ENCODE results near the gene MGAT4A.

Gene MGAT4A

DNA sequence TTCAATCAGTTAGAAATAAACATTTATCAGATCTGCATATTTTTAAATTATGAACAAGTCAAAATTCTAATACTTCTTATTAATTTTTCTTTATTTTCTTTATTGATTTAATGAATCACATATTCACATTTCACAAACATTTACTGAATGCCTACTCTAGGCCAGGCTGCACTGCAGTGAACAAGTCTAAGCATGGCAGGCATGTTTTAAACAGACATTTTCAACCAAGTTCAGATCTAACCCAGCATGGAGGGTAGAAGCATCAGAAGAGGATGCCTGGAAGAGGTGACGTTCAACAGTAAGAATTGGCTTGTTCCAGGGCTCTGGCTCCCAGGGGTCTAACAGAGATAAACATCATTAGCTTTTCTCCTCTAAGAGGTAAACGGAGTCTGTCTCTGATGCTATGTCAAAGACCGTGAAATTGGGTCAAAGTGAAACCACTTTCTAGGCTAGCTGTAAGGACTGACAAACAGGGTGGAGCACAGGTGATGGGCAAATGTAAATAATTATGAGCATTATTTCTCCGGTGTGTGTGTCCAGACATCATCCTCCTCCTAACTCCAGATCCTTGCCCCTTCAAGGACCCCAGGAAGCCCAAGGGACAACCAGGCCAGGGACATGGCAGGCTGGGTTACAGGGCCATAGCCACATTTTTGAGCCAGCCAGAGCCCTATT, 72.0 kb downstream of the MGAT4A start:
- DNase-seq (ENCODE audit: low read depth), result no peak

DNA sequence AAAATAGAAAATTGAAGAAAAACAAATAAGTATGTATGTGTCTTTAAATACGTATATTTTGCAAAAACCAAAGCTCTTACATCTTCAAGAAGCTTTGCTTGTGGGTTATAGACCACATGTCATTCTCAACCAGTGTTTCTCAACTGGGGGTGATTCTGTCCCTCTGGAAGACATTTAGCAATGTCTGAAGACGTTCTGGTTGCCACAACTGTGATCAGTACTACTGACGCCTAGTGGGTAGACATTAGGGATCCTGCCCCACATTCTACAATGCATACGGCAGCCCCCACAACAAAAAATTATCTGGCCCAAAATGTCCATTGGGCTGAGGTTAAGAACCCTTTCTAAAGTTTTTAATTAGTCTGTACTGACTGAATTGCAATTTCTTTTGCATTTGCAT, 74.1 kb downstream of the MGAT4A start:
- no peak for DNase-seq (ENCODE audit: low read depth)

DNA sequence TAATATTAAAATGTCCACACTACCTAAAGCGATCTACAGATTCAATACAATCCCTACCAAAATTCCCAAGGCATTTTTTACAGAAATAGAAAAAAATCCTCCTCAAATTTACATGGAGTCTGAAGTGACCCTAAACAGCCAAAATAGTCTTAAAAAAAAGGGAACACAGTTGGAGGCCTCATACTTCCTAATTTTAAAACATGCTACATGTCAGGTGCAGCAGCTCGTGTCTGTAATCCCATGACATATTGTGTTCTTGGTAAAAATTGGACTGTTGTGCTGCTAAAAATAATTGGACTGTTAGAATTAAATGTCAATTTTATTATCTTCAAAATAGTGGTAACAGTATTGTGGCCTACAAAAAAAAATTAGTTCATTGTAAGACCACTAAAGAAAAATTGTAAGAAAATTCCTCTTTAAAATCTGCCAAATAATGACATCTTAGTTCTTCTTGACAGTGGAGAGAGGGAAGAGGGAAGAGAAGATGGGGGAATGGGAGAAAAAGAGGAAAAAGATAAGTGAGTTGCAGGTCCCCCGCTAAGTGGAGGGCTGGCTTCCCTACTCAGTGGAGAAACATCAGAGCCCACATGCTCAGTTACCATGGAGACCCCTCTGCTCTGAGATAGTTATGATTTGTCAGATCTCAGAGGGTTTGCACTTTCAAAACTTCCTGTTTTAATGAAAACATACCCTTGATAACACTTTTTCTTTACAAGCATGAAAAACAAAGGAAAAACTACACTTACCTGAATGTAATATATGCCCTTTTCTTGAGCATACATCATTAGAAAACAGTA, 76.0 kb downstream of the MGAT4A start:
- DNase-seq (ENCODE audit: low read depth), result no peak

DNA sequence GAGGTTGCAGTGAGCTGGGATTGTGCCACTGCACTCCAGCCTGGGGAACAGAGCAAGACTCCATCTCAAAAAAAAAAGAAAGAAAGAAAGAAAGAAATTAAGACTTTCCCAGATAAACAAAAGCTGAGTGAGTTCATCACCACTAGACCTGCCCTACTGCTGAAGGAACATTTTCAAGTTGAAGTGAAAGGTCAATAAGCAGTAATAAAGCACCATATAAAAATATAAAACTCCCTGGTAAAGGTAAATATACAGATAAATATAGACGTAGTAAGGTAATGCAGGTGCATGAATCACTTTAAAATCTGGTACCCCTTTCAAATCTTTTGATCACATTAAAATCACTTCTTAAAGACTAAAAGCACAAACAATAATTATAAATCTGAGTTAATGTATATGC, 79.9 kb downstream of the MGAT4A start:
- DNase-seq (ENCODE audit: low read depth), result no peak

DNA sequence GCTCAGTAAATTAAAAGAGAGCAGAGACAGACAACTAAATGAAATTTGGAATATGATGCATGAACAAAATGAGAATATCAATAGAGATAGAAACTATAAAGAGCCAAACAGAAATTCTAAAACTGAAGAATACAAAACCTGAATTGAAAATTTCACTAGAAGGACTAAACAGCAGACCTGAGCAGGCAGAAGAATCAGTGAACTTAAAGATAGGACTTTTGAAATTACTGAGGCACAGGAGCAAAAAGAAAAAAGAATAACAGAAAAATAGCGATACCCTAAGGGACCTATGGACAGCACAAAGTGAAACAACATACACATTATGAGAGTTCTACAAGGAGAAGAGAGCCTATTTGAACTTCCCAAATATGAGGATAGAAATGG, 80.9 kb downstream of the MGAT4A start:
- DNase-seq (ENCODE audit: low read depth), result no peak

DNA sequence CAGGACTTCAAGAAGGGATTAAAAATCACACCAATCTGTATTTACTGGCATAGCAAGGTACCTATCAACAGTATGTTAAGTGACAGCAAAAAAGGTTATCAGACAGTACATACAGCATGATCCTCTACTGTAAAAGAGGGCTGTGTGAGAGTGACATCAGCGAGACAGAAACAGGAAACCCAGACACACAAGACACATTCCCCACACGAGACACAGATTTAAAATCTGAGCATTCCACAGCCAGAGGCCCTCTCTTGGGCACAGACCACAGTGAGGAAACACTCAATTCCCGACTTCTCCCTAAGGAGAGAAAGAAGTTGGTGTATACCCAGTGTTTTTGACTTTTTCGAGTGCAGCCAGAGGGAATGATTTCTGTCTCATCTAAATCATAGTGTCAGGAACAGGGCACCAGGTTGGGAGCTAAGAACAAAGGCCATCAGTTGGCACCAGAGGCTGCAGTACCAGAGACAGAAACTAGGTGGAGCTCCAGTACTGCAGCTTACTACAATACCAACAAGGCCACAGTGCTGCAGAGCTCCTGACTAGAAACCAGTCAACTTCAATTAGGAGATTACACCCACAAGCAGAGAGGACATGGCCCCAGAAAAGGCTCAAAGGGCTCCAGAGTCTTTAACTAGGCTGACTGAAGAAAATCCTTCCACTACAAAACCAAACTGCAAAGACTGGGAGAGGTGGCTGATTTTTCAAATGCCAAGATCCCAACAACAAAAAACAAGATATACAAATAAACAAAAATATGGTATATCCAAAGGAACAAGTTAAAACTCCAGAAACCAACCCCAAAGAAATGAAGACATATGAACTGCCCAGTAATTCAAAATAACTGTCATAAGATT, 81.6 kb downstream of the MGAT4A start:
- peak; percentile 70 for DNase-seq (ENCODE audit: low read depth)

DNA sequence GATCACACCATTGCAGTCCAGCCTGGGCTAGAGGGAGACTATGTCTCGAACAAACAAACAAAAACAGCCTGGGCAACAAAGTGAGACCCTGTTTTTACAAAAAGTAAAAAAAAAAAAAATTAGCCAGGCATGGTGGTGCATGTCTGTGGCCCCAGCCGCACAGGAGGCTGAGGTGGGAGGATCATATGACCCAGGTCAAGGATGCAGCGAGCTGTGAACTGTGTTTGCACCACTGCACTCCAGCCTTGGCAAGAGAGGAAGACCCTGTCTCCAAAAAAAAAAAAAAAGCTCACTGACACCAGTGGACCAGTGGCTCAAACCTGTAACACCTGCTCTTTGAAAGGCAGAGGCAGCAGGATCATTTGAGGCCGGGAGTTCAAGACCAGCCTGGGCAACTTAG, 82.5 kb downstream of the MGAT4A start:
- no peak for DNase-seq (ENCODE audit: low read depth)

DNA sequence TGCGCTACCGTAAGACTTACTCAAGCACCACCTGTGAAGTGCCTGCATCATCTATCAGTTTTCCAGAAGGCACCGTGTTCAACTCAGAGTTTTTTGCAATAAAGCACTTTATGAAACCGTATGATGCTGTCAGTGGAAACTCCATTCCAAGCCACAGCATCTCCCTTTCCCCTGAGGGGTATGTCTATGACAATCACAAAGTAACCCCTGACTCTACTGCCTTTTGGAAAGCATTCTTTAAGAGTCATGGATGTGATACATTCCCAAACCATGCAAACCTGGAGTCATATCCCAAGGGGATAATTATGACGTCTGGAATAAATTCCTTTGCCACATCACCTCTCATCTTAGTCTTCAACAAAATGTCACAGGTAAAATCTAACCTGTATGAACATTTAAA, 83.3 kb downstream of the MGAT4A start:
- no peak for DNase-seq (ENCODE audit: low read depth)

DNA sequence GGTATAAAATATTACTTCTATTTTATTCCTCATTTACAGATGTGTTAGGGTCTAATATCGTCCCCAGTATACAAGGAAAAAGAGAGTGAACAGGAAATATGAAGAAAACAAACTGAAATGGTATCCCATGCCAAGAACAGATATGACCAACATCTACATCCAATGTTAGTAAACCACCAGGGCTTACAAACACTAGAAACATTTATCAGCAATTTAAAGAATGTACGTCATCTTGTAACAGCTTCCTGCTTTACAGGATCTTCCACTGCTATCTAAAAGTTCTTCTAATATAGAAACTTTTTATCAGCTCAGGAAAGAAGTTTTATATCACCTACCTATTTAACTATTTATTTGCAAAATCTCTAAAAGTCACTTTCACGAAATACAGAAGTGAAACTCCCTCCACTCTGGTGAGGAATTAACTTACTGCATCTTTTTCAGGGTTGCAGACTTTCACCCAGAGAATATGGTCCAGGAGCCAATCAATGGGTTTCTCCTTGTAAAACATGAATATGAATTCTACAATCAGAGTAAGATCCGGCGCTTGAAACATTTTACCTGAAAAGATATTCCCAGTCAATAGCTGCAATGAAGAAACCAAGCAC, 87.3 kb downstream of the MGAT4A start:
- DNase-seq (ENCODE audit: low read depth), result no peak

DNA sequence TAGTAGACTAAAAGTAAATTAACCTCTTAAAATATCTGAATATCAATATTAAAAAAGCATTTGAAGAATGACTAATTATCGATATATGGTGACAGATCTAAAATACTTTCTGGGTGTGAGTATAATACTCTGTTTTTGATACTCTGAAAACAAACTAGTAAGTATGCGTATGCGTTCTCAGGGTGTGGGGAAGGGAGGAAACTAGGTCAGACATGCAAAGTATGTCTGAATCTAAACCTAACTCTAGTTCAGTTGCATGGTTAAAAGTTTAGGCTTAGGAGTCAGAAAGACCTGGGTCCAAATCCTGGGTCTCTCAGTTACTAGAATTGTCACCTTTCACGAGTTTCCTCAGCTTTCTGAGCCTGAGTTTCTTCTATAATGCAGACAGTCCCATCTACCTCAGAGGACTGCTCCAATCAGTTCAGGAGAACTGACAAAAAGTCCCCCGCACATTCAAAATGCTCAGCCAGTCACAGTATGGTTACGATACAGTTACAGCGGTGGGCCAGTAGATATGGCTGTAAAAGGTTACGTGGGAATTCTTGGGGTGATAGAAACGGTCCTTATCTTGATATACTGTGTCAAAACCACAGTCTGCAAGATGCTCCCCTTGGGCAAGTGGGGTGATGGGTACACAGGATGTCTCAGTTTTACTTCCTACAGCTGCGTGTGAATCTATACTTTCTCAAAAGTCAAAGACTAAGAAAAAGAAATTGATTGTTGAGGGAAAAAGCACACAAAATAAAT, 93.4 kb downstream of the MGAT4A start:
- DNase-seq (ENCODE audit: low read depth), result no peak

DNA sequence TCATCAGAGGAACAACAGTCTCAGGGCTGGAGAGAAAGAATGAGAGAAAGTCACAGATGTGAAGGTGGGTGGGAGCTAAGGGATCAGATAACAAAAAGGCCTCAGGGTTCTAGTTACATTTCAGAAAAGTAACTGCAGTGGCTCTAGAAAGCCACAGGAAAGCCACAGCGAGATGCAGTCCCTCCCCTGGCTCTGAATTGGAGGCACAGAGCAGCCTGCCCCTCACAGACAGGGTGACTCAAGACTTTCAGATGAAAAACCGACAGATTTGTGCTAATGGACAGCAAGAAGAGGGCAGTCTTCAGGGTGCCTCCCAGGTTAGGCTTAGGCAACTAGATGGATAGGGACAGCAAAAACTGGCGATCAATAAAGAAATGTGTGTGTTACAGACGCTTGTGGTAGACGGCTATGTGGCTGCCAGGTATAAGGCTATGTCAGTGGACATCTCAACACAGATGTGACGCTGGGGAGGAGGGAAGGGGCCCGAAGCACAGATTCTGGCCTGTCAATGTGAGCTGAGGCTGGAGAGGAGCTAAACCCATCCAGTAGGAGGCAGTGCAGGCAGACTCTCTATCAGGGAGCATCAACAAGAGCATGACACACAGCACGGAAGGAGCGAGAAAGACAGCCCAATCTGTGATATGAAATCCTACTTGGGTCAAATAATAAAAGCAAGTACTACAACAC, 96.4 kb downstream of the MGAT4A start:
- no peak for DNase-seq (ENCODE audit: low read depth)

DNA sequence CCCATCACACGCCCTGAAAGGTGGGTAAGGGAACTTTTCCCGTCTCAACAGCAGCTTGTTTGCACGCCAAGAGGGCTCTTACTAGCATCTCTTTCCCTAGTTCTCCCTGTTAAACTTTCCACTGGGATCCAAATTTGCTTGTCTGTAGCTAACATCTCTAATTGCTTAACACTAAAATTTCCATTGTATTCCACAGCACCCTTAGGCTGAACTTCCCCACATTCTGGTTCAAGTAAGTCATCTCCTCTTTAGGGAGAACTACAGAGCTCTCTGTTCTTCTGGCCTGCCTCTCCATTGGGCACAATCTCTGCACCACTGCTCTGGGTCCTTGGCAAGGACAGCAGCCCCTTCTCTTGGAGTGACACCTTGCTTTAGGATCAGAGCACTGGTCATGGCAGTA, 98.6 kb downstream of the MGAT4A start:
- DNase-seq (ENCODE audit: low read depth), result no peak

DNA sequence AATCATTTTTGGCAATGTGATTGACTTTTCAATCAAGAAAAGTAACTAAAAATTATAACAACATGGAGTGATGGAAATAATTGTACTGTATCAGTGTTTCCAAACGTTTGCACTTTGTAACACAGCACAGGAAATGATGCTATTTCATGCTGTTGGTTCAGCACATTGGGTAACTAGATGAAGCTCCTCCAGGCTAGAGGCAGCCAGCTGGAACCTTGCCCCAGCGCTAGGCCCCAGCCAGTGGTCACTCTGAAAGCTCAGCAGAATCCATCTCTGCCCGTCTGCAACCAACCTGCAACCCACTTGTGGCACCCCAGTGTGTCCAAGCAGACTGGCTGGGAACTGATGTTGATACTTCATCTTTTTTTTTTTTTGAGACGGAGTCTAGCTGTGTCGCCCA, 107.3 kb downstream of the MGAT4A start:
- DNase-seq (ENCODE audit: low read depth), result no peak

DNA sequence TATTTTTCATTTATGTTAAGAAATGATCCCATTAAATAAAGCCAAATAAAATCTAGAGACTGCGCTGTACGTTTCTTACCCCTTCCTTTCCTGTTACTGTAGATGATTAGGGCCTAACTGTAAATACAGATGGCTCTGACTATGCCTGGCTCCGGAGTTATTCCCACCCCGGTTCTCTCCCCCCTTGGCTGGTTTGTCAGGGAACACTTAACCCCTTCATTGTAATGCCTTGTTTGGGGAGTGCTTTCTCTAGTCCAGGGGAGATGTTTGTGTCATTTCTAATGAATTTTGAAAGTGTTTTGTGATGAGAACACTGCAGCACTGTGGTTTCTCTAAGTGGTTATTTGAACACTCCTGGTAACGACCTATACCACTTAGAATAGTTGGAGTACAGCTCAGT, 113.8 kb downstream of the MGAT4A start:
- DNase-seq (ENCODE audit: low read depth), result no peak

DNA sequence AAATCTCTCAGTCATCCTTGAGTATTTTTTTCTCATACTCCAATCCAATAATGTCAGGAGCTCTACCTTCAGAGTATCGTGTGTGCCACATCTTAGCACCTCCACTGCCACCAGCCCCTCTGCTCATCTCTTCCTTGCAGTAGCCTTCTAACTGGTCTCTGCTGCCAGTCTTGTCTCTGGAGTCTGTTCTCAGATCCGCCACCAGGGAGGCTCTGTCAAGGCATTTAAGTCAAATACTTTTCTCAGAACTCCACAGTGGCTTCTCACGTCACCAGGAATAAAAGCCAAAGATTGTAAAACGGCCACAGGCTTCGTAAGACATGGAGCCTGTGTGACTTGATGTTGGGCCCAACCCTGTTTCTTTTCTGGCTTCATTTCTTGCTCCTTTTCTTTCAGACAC, 115.5 kb downstream of the MGAT4A start:
- no peak for DNase-seq (ENCODE audit: low read depth)

DNA sequence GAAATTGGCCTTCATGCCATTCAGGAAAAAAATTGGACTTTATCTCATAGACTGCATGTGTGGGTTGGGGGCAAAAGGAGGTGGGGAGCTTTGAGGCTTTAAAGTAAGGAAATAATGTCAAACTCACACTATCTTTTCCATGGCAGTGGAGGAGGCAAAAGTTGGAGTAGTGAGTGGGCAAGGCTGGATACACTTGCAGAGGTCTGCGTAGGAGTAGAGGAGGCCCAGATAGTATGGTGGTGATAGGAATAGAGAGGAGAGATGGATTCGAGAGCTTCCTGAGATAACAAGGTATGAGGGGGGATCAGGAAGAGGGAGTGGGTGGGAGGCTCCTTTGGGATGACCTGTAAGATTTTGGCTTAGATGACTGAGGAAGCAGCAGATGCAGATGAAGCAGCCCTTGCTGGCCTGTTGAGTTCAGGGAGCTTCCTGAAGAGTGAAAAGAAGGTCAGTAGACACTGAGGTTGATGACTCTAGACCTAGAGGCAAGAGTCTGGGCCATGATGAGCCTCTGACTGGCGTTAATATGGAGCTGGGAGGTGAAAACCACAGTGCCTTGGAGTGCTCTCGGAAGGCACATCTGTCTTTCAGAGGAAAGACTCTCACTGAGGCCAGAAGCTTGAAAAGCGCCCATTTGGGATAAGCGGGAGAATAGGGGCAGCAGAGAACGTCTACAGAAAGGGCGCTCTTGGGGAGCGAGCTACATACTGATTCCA, 116.8 kb downstream of the MGAT4A start:
- no peak for DNase-seq (ENCODE audit: low read depth)

DNA sequence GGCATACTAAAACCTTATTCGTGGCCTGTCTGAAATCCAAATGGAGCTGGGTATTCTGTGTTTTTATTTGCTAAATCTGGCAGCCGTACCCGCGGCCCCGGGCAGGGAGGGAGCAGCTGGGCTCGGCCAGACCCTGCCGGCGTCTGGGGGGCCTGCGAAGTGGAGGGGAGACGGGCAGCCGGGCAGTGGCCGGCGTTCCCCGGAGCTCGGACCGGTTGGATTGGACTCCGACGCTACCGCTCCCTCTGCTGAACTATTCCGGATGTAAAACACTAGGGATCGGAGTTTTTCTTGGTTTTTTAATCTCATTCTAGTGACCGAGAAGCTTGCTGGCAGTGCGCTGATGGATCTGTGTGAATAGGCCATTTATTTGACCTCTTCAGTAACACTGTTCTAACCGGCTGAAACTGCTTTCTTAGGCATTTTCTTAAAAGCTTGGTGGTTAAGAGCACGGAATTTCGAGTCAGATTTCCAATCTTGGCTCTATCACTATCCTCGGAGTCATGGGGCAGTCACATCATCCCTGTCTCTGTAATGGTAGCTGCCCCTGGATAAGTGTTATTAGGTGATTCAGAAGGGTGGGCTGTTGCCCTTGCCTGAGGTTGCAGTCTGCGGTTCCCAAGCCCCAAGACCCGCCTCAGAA, 121.8 kb downstream of the MGAT4A start:
- no peak for DNase-seq (ENCODE audit: low read depth)

DNA sequence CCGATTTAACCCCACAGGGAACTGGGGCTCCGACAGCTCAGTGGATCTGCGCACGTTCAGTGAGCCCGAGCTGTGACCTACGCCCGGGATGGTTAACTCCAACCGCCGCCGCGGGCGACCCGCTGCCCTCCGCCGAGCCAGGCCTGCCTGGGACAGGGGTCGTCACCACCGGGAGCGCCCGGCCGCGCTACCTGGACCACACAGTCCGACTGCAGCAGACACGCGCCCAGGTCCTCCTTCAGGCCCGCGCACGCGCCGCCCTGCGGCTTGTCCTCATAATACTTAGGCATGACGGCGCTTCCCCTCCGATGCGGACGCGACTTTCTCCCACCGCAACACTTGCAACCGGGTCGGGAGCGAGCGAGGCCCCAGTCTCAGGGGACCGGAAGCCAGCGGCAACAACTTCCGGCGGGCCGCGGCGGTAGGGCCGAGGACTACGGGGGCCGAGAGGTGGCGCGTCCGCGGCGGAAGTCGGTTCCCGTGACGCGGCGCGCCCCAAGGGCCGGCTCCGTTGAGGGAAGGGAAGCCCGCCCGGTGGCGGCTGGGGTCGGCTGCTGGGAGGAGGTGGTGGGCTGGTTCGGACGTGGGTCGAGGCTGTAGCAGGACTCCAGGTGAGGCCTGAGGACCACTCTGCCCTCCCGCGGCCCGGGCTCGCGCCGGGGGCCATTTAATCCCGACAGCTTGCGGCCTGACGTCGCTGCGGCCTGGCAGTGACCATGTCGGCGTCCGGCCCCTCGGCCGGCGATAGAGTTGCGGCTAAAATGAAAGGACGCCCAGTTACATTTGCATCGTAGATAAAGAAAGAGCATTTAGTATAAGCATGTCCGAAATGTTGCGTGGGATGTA, 122.6 kb downstream of the MGAT4A start, which contains the start of the genes COA5 and UNC50:
Gene COA5, minus strand, starts transcription at position 397 of the 846 bp plus-strand sequence. Its CDS starts 107 bp downstream, at position 290.
Gene UNC50, plus strand, starts transcription at position 474 of the 846 bp plus-strand sequence. CDS start 1,171 bp downstream, outside the sequence.
- peak; percentile 81 for DNase-seq (ENCODE audit: low read depth)

DNA sequence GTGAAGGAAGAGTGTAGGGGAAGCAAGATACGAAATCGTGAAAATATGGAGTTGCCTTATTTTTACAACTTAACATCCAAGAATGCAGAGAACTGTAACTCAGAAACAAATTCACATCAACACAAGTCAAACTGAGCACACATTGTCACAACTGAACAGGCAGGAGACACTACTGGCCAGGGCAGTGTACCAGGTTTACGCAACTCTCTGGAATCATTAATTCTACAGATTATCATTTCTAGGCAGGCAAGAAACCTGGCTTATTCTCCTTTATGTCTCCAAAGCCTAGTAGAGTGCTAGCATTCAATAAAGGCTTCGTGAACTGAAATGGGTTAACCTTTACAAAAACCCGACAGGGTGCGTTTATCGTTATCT, 123.2 kb downstream of the MGAT4A start:
- no peak for DNase-seq (ENCODE audit: low read depth)

All from stimulated activated CD8-positive, alpha-beta memory T cell treated with anti-CD3 and anti-CD28 coated beads, Interleukin-15, amount 100 ng/mL, for 1 hour (primary cell).